Measurements from ENCODE around the gene DAPK1. TPM values are rescaled to one million over a fixed set of nuclear protein-coding genes. Genes with fewer than 3 reads are reported as not detected.

DAPK1 gene
- total and polyA plus RNA-seq, 11 donors = 1.0 to 52.5 (median 2.3) TPM

- Histone ChIP-seq H3K4me3 (no peak overlapping the region), H3K4me1 (no peaks in the 10 kb centered on the region), H3K27ac (no peak overlapping the region), H3K36me3 (peaks cover 0 to 22% (median 0%) of the 10 kb centered on the region in 9 donors), H3K9me3 (no peaks in the 10 kb centered on the region), H3K27me3 (no peaks in the 10 kb centered on the region)
- TF ChIP-seq POLR2A (IDR thresholded peaks at IDR 0.05) = no peak
- TF ChIP-seq CTCF (IDR thresholded peaks at IDR 0.05) = no peak
- intact Hi-C loops (cut with DNase I) = loop anchor here in 1 of 10 donors (10.0 kb wide), 1 partner anchor 53 kb away; no protein-coding TSS in a partner anchor
- ATAC-seq (no peak), DNase-seq (no peak)
- 79 to 84% (median 82%) methylated on average over 6 of the region's 6 CpGs for WGBS, 4 donors
Measured at GRCh38 chr9:87701931-87702421, 204.3 kb downstream of the DAPK1 start.

GRCh38 chr9:87702921-87703320 is 205.3 kb downstream of the DAPK1 start:
- no peak overlapping the region for H3K4me3 ChIP-seq
- no peaks in the 10 kb centered on the region for H3K9me3 ChIP-seq
- no peak overlapping the region for H3K27ac ChIP-seq
- DNase-seq = no peak
- ATAC-seq = peak in 1 of 4 donors; percentile 41
- H3K4me1 ChIP-seq = peaks cover 0 to 4% (median 0%) of the 10 kb centered on the region in 12 donors
- no peaks in the 10 kb centered on the region for H3K27me3 ChIP-seq
- WGBS, 4 donors = 93 to 96% (median 96%) methylated on average over 4 to 9 of the region's 9 CpGs
- H3K36me3 ChIP-seq = peaks cover 0 to 24% (median 0%) of the 10 kb centered on the region in 9 donors
- TF ChIP-seq POLR2A (IDR thresholded peaks at IDR 0.05) (no peak), CTCF (IDR thresholded peaks at IDR 0.05) (no peak)
- intact Hi-C loops (cut with DNase I) = loop anchor here in 1 of 10 donors (10.0 kb wide), 1 partner anchor 52 kb away; no protein-coding TSS in a partner anchor

GRCh38 chr9:87703636-87704276 is 206.1 kb downstream of the DAPK1 start:
- H3K27ac ChIP-seq = no peak overlapping the region
- DNase-seq = no peak
- no peaks in the 10 kb centered on the region for H3K9me3 ChIP-seq
- intact Hi-C loops (cut with DNase I) = loop anchor here in 1 of 10 donors (10.0 kb wide), 1 partner anchor 51 kb away; no protein-coding TSS in a partner anchor
- no peaks in the 10 kb centered on the region for H3K27me3 ChIP-seq
- H3K4me3 ChIP-seq = no peak overlapping the region
- H3K4me1 ChIP-seq = peaks cover 0 to 12% (median 0%) of the 10 kb centered on the region in 12 donors
- ATAC-seq = no peak
- peaks cover 0 to 24% (median 0%) of the 10 kb centered on the region in 9 donors for H3K36me3 ChIP-seq
- WGBS, 4 donors = 91 to 96% (median 93%) methylated on average over 7 of the region's 7 CpGs
- no peak for TF ChIP-seq POLR2A (IDR thresholded peaks at IDR 0.05)
- no peak for TF ChIP-seq CTCF (IDR thresholded peaks at IDR 0.05)

GRCh38 chr9:87704342-87704741 is 206.7 kb downstream of the DAPK1 start:
- Histone ChIP-seq H3K27me3 (no peaks in the 10 kb centered on the region), H3K4me1 (peaks cover 0 to 17% (median 0%) of the 10 kb centered on the region in 12 donors), H3K27ac (peak overlapping the region in 1 of 12 donors; percentile 11), H3K9me3 (no peaks in the 10 kb centered on the region), H3K36me3 (peaks cover 0 to 24% (median 0%) of the 10 kb centered on the region in 9 donors), H3K4me3 (no peak overlapping the region)
- ATAC-seq = no peak
- 70 to 82% (median 77%) methylated on average over 6 of the region's 6 CpGs for WGBS, 4 donors
- TF ChIP-seq CTCF (IDR thresholded peaks at IDR 0.05) (no peak), POLR2A (IDR thresholded peaks at IDR 0.05) (no peak)
- intact Hi-C loops (cut with DNase I) = loop anchor here in 1 of 10 donors (10.0 kb wide), 1 partner anchor 50 kb away; no protein-coding TSS in a partner anchor
- no peak for DNase-seq
